Measurements from ENCODE around the gene FBXW4.
A peak's percentile ranks its signal among the peaks of the same experiment; 100 is the strongest.
"Not testable (repeated sequence)": the region's sequence is repeated elsewhere in the genome, so short reads cannot be mapped to it uniquely, and the experiment has no call there.

Gene FBXW4

DNA sequence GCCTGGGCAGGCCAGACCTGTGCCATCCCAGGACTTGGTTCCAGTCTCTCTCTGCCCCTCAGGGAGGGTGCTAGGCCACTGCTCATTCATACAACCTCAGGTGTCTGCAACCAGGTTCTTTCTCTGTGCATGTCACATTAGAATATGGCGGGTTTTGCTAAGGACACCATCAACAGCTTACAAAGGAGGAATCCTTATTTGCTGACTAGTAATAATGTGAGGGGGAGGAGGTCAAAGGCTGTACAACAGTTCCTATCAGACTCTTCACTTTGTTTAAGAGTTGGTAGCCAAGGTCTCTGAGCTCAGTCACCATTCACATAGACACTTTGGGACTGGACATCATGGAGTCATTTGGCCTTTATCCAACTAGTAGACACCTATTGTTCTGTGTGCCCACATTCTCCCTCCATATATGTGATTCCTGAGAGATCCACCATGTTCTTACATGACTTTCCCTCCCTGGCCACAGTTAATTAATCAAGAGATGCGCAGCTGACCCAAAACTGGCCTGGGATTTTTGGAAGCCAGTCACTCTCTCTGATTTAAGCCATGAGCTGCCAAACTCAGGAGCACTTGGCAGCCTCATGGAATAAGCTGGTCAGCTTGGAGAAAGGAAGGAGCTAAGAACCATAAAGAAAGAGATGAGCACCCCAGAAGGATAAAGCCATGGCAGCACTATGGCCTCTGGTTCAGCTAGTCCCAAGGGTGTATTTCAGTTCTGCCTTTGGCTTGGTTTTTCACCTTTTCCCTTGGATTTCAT lies 55.6 kb downstream of the FBXW4 start:
- ChIA-PET POLR2A (no interaction called here), CTCF (interaction anchor here (1.3 kb wide), 1 partner anchor 18 kb away, joined by 3 read pairs; no protein-coding TSS in a partner anchor)
- H3K4me3 ChIP-seq (ENCODE audit: low read depth, low read length), result no peak overlapping the region
- no peaks in the 10 kb centered on the region for H3K4me1 ChIP-seq (ENCODE audit: control insufficient read depth, insufficient read depth, low read length)
- H3K27ac ChIP-seq (ENCODE audit: extremely low read depth, low read depth, low read length), result no peak overlapping the region
- TF ChIP-seq ZBTB20 (tag by site-specific recombination; IDR thresholded peaks at IDR 0.05), result no peak
- TF ChIP-seq ZXDB (tag by site-specific recombination; IDR thresholded peaks at IDR 0.05), result no peak
- TF ChIP-seq ZNF777 (tag by site-specific recombination; IDR thresholded peaks at IDR 0.05; ENCODE audit: borderline replicate concordance), result no peak
- no peak for TF ChIP-seq YY2 (tag by site-specific recombination; IDR thresholded peaks at IDR 0.05)
- peaks cover 5 to 12% of the 10 kb centered on the region in 2 experiments; a peak in 2 of 3 replicates for H3K36me3 ChIP-seq (ENCODE audit: control insufficient read depth in 2 of 2, insufficient read depth in 1 of 2, low read length in 2 of 2)
- H3K9me3 ChIP-seq (ENCODE audit: control insufficient read depth, insufficient read depth, low read depth, low read length), result no peaks in the 10 kb centered on the region

DNA sequence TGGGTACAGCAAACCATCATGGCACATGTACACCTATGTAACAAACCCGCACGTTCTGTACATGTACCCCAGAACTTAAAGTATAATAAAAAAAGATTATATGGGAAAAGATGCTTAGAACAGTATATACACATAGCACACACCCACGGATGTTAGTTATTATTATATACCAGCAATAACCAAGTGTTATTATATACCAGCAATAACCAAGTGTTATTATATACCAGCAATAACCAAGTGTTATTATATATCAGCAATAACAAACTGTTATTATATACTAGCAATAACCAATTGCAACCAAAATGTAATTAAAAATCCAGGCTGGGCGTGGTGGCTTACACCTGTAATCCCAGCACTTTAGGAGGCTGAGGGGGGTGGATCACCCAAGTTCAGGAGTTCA lies 61.5 kb downstream of the FBXW4 start:
- H3K4me3 ChIP-seq (ENCODE audit: low read depth, low read length); H3K4me1 ChIP-seq (ENCODE audit: control insufficient read depth, insufficient read depth, low read length); H3K9me3 ChIP-seq (ENCODE audit: control insufficient read depth, insufficient read depth, low read depth, low read length); H3K27ac ChIP-seq (ENCODE audit: extremely low read depth, low read depth, low read length); H3K36me3 ChIP-seq (ENCODE audit: control insufficient read depth in 2 of 2, insufficient read depth in 1 of 2, low read length in 2 of 2); CTCF ChIA-PET; POLR2A ChIA-PET: not testable (repeated sequence)
- TF ChIP-seq ZNF211 (tag by site-specific recombination; IDR thresholded peaks at IDR 0.05; ENCODE audit: low read depth), result peak; percentile 96

DNA sequence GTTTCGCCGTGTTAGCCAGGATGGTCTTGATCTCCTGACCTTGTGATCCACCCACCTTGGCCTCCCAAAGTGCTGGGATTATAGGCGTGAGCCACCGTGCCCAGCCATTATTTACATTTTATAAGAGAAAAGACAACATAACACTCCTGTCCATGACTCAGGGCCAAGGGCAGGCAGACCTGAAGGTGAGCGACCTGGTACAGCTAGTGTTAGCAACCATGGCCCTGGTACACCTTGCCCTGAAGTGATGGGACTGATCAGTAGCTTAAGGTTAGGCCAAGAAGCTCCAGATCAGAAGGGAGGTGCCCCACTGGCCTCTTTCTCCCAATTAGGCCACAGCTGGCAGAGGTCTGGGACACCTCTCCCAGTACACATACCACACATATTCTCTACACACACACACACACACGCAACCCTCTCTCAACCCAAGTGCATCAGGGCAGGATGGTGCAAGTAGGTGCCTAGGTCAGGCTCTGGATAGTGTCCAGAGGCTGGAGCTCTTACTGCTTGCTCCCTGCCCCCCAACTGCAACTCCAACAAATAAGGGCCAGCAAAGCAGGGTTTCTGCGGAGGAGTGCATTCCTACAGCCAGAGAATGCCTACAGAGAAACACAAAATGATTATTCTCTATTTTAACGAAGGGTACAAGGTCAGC lies 63.0 kb downstream of the FBXW4 start:
- ChIA-PET POLR2A (interaction anchor here (0.6 kb wide), 1 partner anchor 79 kb away, joined by 6 read pairs; no protein-coding TSS in a partner anchor), CTCF (interaction anchor here (0.6 to 1.6 kb wide), 2 partner anchors 54 to 62 kb away, joined by 3 read pairs; no protein-coding TSS in a partner anchor)
- Histone ChIP-seq H3K4me3 (ENCODE audit: low read depth, low read length) (no peak overlapping the region), H3K9me3 (ENCODE audit: control insufficient read depth, insufficient read depth, low read depth, low read length) (no peaks in the 10 kb centered on the region), H3K27ac (ENCODE audit: extremely low read depth, low read depth, low read length) (no peak overlapping the region), H3K36me3 (ENCODE audit: control insufficient read depth in 2 of 2, insufficient read depth in 1 of 2, low read length in 2 of 2) (peaks cover 3 to 5% of the 10 kb centered on the region in 2 experiments; a peak in 2 of 3 replicates), H3K4me1 (ENCODE audit: control insufficient read depth, insufficient read depth, low read length) (no peaks in the 10 kb centered on the region)
- TF ChIP-seq ZNF707 (tag by site-specific recombination; IDR thresholded peaks at IDR 0.05) (no peak), KLF1 (tag by site-specific recombination; IDR thresholded peaks at IDR 0.05) (peak; percentile 58)
- TF ChIP-seq, protein P1, sequence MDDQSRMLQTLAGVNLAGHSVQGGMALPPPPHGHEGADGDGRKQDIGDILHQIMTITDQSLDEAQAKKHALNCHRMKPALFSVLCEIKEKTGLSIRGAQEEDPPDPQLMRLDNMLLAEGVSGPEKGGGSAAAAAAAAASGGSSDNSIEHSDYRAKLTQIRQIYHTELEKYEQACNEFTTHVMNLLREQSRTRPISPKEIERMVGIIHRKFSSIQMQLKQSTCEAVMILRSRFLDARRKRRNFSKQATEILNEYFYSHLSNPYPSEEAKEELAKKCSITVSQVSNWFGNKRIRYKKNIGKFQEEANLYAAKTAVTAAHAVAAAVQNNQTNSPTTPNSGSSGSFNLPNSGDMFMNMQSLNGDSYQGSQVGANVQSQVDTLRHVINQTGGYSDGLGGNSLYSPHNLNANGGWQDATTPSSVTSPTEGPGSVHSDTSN (CRISPR knock-in tag; IDR thresholded peaks at IDR 0.05), result no peak

DNA sequence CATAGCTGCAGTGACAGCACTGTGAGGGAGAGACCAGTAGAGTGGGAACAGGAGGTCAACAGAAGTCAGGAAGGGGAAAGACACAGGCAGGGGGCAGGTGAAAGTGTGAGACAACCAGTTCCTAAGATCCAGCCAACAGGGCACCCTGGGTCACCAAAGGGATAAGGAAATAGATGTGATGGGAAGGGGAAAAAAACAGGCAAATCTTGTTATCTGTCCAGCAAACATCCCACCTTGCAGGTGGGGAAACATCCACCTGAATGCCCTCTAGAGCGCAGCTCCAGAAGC lies 64.4 kb downstream of the FBXW4 start:
- Histone ChIP-seq H3K27ac (ENCODE audit: extremely low read depth, low read depth, low read length) (no peak overlapping the region), H3K4me1 (ENCODE audit: control insufficient read depth, insufficient read depth, low read length) (no peaks in the 10 kb centered on the region), H3K4me3 (ENCODE audit: low read depth, low read length) (no peak overlapping the region), H3K36me3 (ENCODE audit: control insufficient read depth in 2 of 2, insufficient read depth in 1 of 2, low read length in 2 of 2) (peaks cover 0 to 3% of the 10 kb centered on the region in 2 experiments; a peak in 2 of 3 replicates), H3K9me3 (ENCODE audit: control insufficient read depth, insufficient read depth, low read depth, low read length) (no peaks in the 10 kb centered on the region)
- ChIA-PET CTCF (interaction anchor here (0.6 kb wide), 1 partner anchor 351 kb away, joined by 3 read pairs; no protein-coding TSS in a partner anchor), POLR2A (no interaction called here)
- TF ChIP-seq, protein P2, sequence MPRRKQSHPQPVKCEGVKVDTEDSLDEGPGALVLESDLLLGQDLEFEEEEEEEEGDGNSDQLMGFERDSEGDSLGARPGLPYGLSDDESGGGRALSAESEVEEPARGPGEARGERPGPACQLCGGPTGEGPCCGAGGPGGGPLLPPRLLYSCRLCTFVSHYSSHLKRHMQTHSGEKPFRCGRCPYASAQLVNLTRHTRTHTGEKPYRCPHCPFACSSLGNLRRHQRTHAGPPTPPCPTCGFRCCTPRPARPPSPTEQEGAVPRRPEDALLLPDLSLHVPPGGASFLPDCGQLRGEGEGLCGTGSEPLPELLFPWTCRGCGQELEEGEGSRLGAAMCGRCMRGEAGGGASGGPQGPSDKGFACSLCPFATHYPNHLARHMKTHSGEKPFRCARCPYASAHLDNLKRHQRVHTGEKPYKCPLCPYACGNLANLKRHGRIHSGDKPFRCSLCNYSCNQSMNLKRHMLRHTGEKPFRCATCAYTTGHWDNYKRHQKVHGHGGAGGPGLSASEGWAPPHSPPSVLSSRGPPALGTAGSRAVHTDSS (tag by site-specific recombination; IDR thresholded peaks at IDR 0.05), result no peak
- TF ChIP-seq ZBTB8A (tag by site-specific recombination; IDR thresholded peaks at IDR 0.05), result no peak
- TF ChIP-seq KLF9 (tag by site-specific recombination; IDR thresholded peaks at IDR 0.05; ENCODE audit: low read depth), result no peak
- no peak for TF ChIP-seq ZNF248 (tag by site-specific recombination; IDR thresholded peaks at IDR 0.05)
- TF ChIP-seq ZNF404 (tag by site-specific recombination; IDR thresholded peaks at IDR 0.05), result no peak
